Upper lobe of right lung (tissue), 1 donor: ENCODE measurements around the gene HES4. TPM values are rescaled to one million over a fixed set of nuclear protein-coding genes. Genes with fewer than 3 reads are reported as not detected.

Experiments
- ATAC-seq: fragments of 200-7000 bp; cut with Tn5 transposase; one replicate; pipeline ENCODE4 v1.9.1; 2020; ENCODE audit warnings: mild to moderate bottlenecking, moderate library complexity
- DNase-seq: peaks from one replicate; pipeline ENCODE4 v3.0.0-alpha.2; 2020
- H3K27ac ChIP-seq: fragments of 200-600 bp; one replicate; pipeline ENCODE4 v1.8.0; 2022
- H3K27me3 ChIP-seq: fragments of 200-600 bp; one replicate; pipeline ENCODE4 v1.8.0; 2022; ENCODE audit warnings: mild to moderate bottlenecking
- H3K36me3 ChIP-seq: fragments of 200-600 bp; one replicate; pipeline ENCODE4 v1.8.0; 2022
- H3K4me1 ChIP-seq: fragments of 200-600 bp; one replicate; pipeline ENCODE4 v1.8.0; 2022
- H3K4me3 ChIP-seq: fragments of 200-600 bp; one replicate; pipeline ENCODE4 v1.8.0; 2022; ENCODE audit warnings: mild to moderate bottlenecking
- H3K9me3 ChIP-seq: fragments of 200-600 bp; one replicate; pipeline ENCODE4 v1.8.0; 2022
- CTCF ChIP-seq: fragments of 200-600 bp; IDR thresholded peaks from one replicate; pipeline ENCODE4 v1.8.0; 2022; ENCODE audit warnings: antibody characterized with exemption
- intact Hi-C: fragments of 100-400 bp; cut with DNase I; formaldehyde crosslinking; loops from one replicate; pipeline ENCODE4 v1.11.0; 2022
- total RNA-seq: library from RNA; stranded (reverse); fragmentation: NEBNext Ultra II Directional; extraction: Animal tissue kit (Norgen Biotek cat#: 25700); gene quantifications from one replicate; pipeline ENCODE4 v1.2.1, GENCODE V29; 2021
- donor health status: DM: no; HTN: yes; CAD: no; lungs with severe emphysema.

HES4 gene
- total RNA-seq, 1 donor from 2014 or later = 26.8 TPM

GRCh38 chr1:971751-972506 is 28.0 kb downstream of the HES4 start:
- intact Hi-C loops = no loop called here
- no peak for TF ChIP-seq CTCF
- no peak overlapping the region for H3K27ac ChIP-seq
- H3K27me3 ChIP-seq = peaks cover 43% of the 10 kb centered on the region
- H3K4me1 ChIP-seq = peaks cover 11% of the 10 kb centered on the region
- no peak overlapping the region for H3K4me3 ChIP-seq
- DNase-seq (no peak), ATAC-seq (no peak)
- H3K36me3 ChIP-seq = no peaks in the 10 kb centered on the region
- no peaks in the 10 kb centered on the region for H3K9me3 ChIP-seq

- DNase-seq = no peak
Measured at GRCh38 chr1:970973-971730, 28.7 kb downstream of the HES4 start.

GRCh38 chr1:970242-970972 is 29.5 kb downstream of the HES4 start:
- H3K9me3 ChIP-seq = no peaks in the 10 kb centered on the region
- TF ChIP-seq CTCF = no peak
- H3K27ac ChIP-seq = no peak overlapping the region
- no peak overlapping the region for H3K4me3 ChIP-seq
- H3K36me3 ChIP-seq = no peaks in the 10 kb centered on the region
- intact Hi-C loops = no loop called here
- H3K27me3 ChIP-seq = peaks cover 33% of the 10 kb centered on the region
- no peak for DNase-seq
- no peak for ATAC-seq
- H3K4me1 ChIP-seq = peaks cover 12% of the 10 kb centered on the region

More at GRCh38 chr1:970973-971730, 28.7 kb downstream of the HES4 start:
- peaks cover 12% of the 10 kb centered on the region for H3K4me1 ChIP-seq
- H3K36me3 ChIP-seq = no peaks in the 10 kb centered on the region
- no peak overlapping the region for H3K4me3 ChIP-seq
- ATAC-seq = no peak
- H3K27me3 ChIP-seq = peaks cover 40% of the 10 kb centered on the region
- no peaks in the 10 kb centered on the region for H3K9me3 ChIP-seq
- intact Hi-C loops = no loop called here
- TF ChIP-seq CTCF = no peak
- no peak overlapping the region for H3K27ac ChIP-seq

GRCh38 chr1:969260-969855 is 30.5 kb downstream of the HES4 start:
- ATAC-seq = no peak
- H3K36me3 ChIP-seq = no peaks in the 10 kb centered on the region
- TF ChIP-seq CTCF = no peak
- peaks cover 12% of the 10 kb centered on the region for H3K4me1 ChIP-seq
- no peak for DNase-seq
- H3K27ac ChIP-seq = no peak overlapping the region
- no peak overlapping the region for H3K4me3 ChIP-seq
- peaks cover 28% of the 10 kb centered on the region for H3K27me3 ChIP-seq
- intact Hi-C loops = loop anchor here (10.0 kb wide), 1 partner anchor 65 kb away; no protein-coding TSS in a partner anchor
- no peaks in the 10 kb centered on the region for H3K9me3 ChIP-seq
